PC-3 (cell line): ENCODE data around the gene CCDC80. TPM values are rescaled to one million over a fixed set of nuclear protein-coding genes. Genes with fewer than 3 reads are reported as not detected.
A peak's percentile ranks its signal among the peaks of the same experiment; 100 is the strongest.

Source experiments
- ATAC-seq: fragments of 200-7000 bp; cut with Tn5 transposase; 2 replicates; pipeline ENCODE4 v1.9.1; 2020; ENCODE audit warnings: mild to moderate bottlenecking, moderate library complexity
- BruUV-seq: library from RNA; stranded (reverse); fragments of 400-500 nt; replicated peaks from 2 replicates; lab custom pipeline; 2021; lab: Mats Ljungman, UMichigan
- CTCF ChIA-PET: fragments of 300-600 bp; sonication (Branson Sonifier 250); formaldehyde crosslinking; loops from one replicate; lab custom pipeline; 2022; ENCODE audit warnings: antibody characterized with exemption; lab: Charles Lee
- POLR2A ChIA-PET: fragments of 300-600 bp; sonication (Branson Sonifier 250); formaldehyde crosslinking; loops from one replicate; lab custom pipeline; 2022; ENCODE audit warnings: antibody characterized with exemption; ENCODE audit not compliant: unreplicated experiment; lab: Charles Lee
- DNase-seq: peaks from one replicate; pipeline ENCODE4 v3.0.0-alpha.2; 2015
- H2AFZ ChIP-seq: fragments of 300-600 bp; sonication (generic); 2 replicates; pipeline ENCODE4 v1.6.0; 2016; ENCODE audit warnings: antibody characterized with exemption, low read length
- H3F3A ChIP-seq: fragments of 300-600 bp; sonication (generic); one replicate; pipeline ENCODE4 v1.6.0; 2017; ENCODE audit warnings: antibody characterized with exemption, low read length, control low read depth, mild to moderate bottlenecking; ENCODE audit not compliant: unreplicated experiment
- H3K27ac ChIP-seq: fragments of 300-600 bp; sonication (generic); 2 replicates; pipeline ENCODE4 v1.5.1; 2016; ENCODE audit warnings: mild to moderate bottlenecking, low read length
- H3K27me3 ChIP-seq: fragments of 300-600 bp; sonication (generic); 2 replicates; pipeline ENCODE4 v1.6.1; 2016; ENCODE audit warnings: low read length, mixed read lengths
- H3K36me3 ChIP-seq: fragments of 300-600 bp; sonication (generic); 2 replicates; pipeline ENCODE4 v1.6.1; 2016; ENCODE audit warnings: low read depth, mixed run types, low read length, mixed read lengths
- H3K4me1 ChIP-seq: fragments of 300-600 bp; sonication (generic); 2 replicates; pipeline ENCODE4 v1.5.1; 2016; ENCODE audit warnings: low read length; ENCODE audit not compliant: insufficient read depth
- H3K4me2 ChIP-seq: fragments of 300-600 bp; sonication (generic); 2 replicates; pipeline ENCODE4 v1.6.0; 2016; ENCODE audit warnings: low read length
- H3K4me3 ChIP-seq: fragments of 300-600 bp; sonication (generic); 2 replicates; pipeline ENCODE4 v1.5.1; 2016; ENCODE audit warnings: mild to moderate bottlenecking, low read length, mixed read lengths
- H3K79me2 ChIP-seq: fragments of 300-600 bp; sonication (generic); 2 replicates; pipeline ENCODE4 v1.6.1; 2017; ENCODE audit warnings: low read length, mixed read lengths
- H3K9ac ChIP-seq: fragments of 300-600 bp; sonication (generic); 2 replicates; pipeline ENCODE4 v1.6.0; 2016; ENCODE audit warnings: mild to moderate bottlenecking, low read length
- H3K9me2 ChIP-seq: fragments of 300-600 bp; sonication (generic); replicated peaks from 2 replicates; pipeline ENCODE4 v1.6.1; 2016; ENCODE audit warnings: mixed run types, low read length, mixed read lengths
- H3K9me3 ChIP-seq: fragments of 300-600 bp; sonication (generic); 2 replicates; pipeline ENCODE4 v1.6.1; 2016; ENCODE audit warnings: low read length, mixed read lengths
- H4K20me1 ChIP-seq: fragments of 300-600 bp; sonication (generic); 2 replicates; pipeline ENCODE4 v1.6.1; 2016; ENCODE audit warnings: low read length, mixed read lengths
- EZH2 ChIP-seq: fragments of 300-600 bp; sonication (generic); IDR thresholded peaks from one replicate; pipeline ENCODE4 v1.6.1; 2017; ENCODE audit warnings: antibody characterized with exemption, mild to moderate bottlenecking, low read length; ENCODE audit not compliant: unreplicated experiment
- EZH2phosphoT487 ChIP-seq: fragments of 300-600 bp; sonication (generic); IDR thresholded peaks from 2 replicates; pipeline ENCODE4 v1.6.1; 2018; ENCODE audit warnings: mild to moderate bottlenecking, antibody characterized with exemption, low read length, borderline replicate concordance
- intact Hi-C: fragments of 100-400 bp; cut with micrococcal nuclease; formaldehyde crosslinking; loops from 2 replicates; pipeline ENCODE4 v1.9.0; 2023
- total RNA-seq: library from RNA; depleted of rRNA; stranded (reverse); fragments of >200 nt; gene quantifications from 2 replicates; pipeline ENCODE4 v1.2.3, GENCODE V29; 2014
- TF ChIP-seq, protein P1 (sequence below): fragments of 300-600 bp; sonication (generic); conservative IDR thresholded peaks from 2 replicates; pipeline ENCODE4 v1.5.1; 2017; ENCODE audit warnings: antibody characterized with exemption, low read depth, mild to moderate bottlenecking, low read length

Gene CCDC80
- total RNA-seq, 1 experiment from 2014 or later, result 17.0 TPM

DNA sequence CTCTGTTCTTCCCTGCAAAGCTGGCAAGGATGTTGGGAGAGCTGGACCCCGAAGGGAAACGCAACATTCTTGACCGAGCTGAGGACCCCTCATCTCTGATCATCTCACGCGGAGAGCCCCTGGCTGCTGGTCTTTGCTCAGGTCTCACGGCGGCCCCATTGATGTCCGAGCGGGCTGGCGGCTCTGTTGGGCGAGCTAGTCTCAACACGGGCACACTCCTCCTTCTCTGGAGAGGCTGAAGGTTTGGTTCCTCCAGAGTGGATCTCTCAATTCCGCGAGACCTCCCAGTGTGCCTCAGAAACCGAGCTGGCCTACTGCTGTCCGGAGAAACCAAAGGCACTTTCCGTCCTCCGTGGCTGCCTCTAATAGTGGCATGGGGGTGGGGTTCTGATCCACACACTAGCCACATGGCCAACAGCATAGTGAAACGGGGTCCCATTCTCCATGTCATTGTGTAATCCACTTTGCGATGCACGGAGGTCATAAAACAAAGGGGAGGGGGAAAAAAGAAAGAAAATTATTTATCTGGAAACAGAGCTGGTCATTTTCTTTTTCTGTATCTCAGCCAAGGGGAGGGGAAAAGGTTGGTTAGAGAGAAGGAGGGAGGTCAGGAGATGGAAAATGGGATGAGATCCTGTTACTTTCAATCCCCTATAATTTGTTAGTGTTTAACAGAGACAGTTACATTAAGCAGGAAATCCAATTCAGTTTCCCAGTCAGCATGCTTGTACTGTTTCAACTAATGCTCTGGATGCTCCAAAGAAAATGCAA lies 1.3 kb downstream of the CCDC80 start:
- Histone ChIP-seq H4K20me1 (no peaks in the 10 kb centered on the region), H3K4me3 (peak overlapping the region; percentile 66), H3K36me3 (no peaks in the 10 kb centered on the region), H2AFZ (0 out of 2 replicates have a peak overlapping the region, but pooled peaks have one; percentile 76), H3K9ac (0 out of 2 replicates have a peak overlapping the region, but pooled peaks have one; percentile 48), H3K9me2 (no peaks in the 10 kb centered on the region), H3K4me2 (peak overlapping the region; percentile 86), H3K9me3 (no peaks in the 10 kb centered on the region), H3K79me2 (no peaks in the 10 kb centered on the region), H3K27ac (no peak overlapping the region), H3K4me1 (peaks cover 47% of the 10 kb centered on the region), H3K27me3 (no peaks in the 10 kb centered on the region), H3F3A (no peaks in the 10 kb centered on the region)
- no peak for TF ChIP-seq EZH2
- TF ChIP-seq, protein P1, sequence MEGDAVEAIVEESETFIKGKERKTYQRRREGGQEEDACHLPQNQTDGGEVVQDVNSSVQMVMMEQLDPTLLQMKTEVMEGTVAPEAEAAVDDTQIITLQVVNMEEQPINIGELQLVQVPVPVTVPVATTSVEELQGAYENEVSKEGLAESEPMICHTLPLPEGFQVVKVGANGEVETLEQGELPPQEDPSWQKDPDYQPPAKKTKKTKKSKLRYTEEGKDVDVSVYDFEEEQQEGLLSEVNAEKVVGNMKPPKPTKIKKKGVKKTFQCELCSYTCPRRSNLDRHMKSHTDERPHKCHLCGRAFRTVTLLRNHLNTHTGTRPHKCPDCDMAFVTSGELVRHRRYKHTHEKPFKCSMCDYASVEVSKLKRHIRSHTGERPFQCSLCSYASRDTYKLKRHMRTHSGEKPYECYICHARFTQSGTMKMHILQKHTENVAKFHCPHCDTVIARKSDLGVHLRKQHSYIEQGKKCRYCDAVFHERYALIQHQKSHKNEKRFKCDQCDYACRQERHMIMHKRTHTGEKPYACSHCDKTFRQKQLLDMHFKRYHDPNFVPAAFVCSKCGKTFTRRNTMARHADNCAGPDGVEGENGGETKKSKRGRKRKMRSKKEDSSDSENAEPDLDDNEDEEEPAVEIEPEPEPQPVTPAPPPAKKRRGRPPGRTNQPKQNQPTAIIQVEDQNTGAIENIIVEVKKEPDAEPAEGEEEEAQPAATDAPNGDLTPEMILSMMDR, result no peak
- TF ChIP-seq EZH2phosphoT487, result no peak
- BruUV-seq, result no TSS peak
- ChIA-PET POLR2A (no interaction called here), CTCF (no interaction called here)
- DNase-seq (no peak), ATAC-seq (no peak; the same call in 1 of the 2 replicates)
- intact Hi-C loops, result loop anchor here (1.0 kb wide), 1 partner anchor 57 kb away; no protein-coding TSS in a partner anchor

DNA sequence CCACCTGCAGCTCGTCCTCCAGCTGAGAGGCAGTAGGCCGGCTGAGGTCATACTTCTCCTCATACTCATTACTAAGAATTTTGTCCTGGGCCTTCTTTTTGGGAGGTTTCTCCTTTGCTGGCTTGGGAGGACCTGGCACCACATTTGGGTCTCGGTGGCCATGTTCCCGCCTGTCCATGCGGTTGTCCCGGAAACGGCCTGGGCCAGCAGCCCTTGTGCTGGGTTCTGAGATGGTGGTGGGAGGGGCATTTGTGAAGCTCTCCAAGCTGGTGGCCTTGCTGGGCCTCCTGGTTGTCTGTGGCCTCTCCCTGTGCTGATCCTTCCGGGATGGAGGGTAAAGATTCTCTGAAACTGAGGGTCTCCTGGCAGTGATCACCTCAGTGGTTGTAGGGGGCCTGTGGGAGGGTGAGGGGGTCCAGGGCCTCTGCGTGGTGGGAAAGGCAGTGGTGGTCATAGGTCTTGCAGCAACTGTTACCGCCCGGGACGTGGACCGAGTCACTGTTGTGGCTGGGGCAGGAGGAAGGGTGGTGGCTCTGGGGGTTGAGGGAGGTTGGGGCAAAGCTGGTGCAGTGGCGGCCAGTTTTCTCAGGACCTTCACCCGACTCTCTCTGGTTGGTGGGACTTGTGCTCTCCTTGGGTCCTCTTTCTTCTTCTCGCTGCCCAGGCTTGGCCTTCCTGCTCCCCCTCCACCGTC lies 2.5 kb downstream of the CCDC80 start:
- no peak for ATAC-seq
- DNase-seq, result no peak
- no peaks in the 10 kb centered on the region for H3K9me2 ChIP-seq
- no peaks in the 10 kb centered on the region for H3K27me3 ChIP-seq
- intact Hi-C loops, result no loop called here
- peaks cover 43% of the 10 kb centered on the region for H3K4me1 ChIP-seq
- no peaks in the 10 kb centered on the region for H3K79me2 ChIP-seq
- no peak overlapping the region for H3K4me3 ChIP-seq
- no peaks in the 10 kb centered on the region for H4K20me1 ChIP-seq
- no peak overlapping the region for H2AFZ ChIP-seq
- no TSS peak for BruUV-seq
- no peaks in the 10 kb centered on the region for H3F3A ChIP-seq
- no peak overlapping the region for H3K4me2 ChIP-seq
- no peaks in the 10 kb centered on the region for H3K9me3 ChIP-seq
- ChIA-PET CTCF (no interaction called here), POLR2A (no interaction called here)
- TF ChIP-seq EZH2 (no peak), EZH2phosphoT487 (no peak)
- TF ChIP-seq, protein P1, result no peak
- no peak overlapping the region for H3K9ac ChIP-seq
- H3K27ac ChIP-seq, result no peak overlapping the region
- H3K36me3 ChIP-seq, result no peaks in the 10 kb centered on the region
